Endothelial cell of umbilical vein (primary cell): ENCODE results near the gene MRPS34. TPM values are rescaled to one million over a fixed set of nuclear protein-coding genes. Genes with fewer than 3 reads are reported as not detected.

Source experiments
- BruUV-seq: library from RNA; stranded (reverse); fragments of 400-500 nt; replicated peaks from 2 replicates; lab custom pipeline; 2021; lab: Mats Ljungman, UMichigan
- CTCF ChIA-PET: fragments of 300-600, 350-600 bp; sonication (Branson Sonifier 250); formaldehyde crosslinking; loops from one replicate; lab custom pipeline; 2021; ENCODE audit warnings: antibody characterized with exemption, inconsistent platforms; lab: Charles Lee
- POLR2A ChIA-PET: fragments of 300-600, 350-600 bp; sonication (Branson Sonifier 250); formaldehyde crosslinking; loops from one replicate; lab custom pipeline; 2021; ENCODE audit warnings: antibody characterized with exemption, inconsistent platforms; lab: Charles Lee
- DNase-seq: peaks from one replicate; pipeline ENCODE4 v3.0.0-alpha.2; 2011; ENCODE audit warnings: low read depth, low spot score
- FAIRE-seq: peaks from 2 replicates; lab custom pipeline; 2011; peaks lifted over from hg19 to GRCh38; lab: Jason Lieb, UNC
- H2AFZ ChIP-seq: 2 replicates; pipeline ENCODE4 v1.6.0; 2012; ENCODE audit warnings: low read depth, low read length, control low read depth, inconsistent platforms
- H3K27ac ChIP-seq: 2 replicates; pipeline ENCODE4 v1.5.1; 2011; ENCODE audit warnings: low read depth, mild to moderate bottlenecking, control low read depth, low read length, moderate library complexity; ENCODE audit not compliant: insufficient read depth
- H3K27me3 ChIP-seq, 2 experiments: 2 replicates each; pipeline versions ENCODE4 v1.6.0 to v1.6.1; 2011; ENCODE audit warnings: low read length in 2 of 2, mixed read lengths in 1 of 2; ENCODE audit not compliant: control insufficient read depth in 2 of 2, insufficient read depth in 2 of 2
- H3K36me3 ChIP-seq, 2 experiments: 2 replicates in 1 of 2; 3 replicates in 1 of 2; pipeline ENCODE4 v1.5.1; 2011; ENCODE audit warnings: low read length in 2 of 2, mild to moderate bottlenecking in 1 of 2, moderate library complexity in 1 of 2; ENCODE audit not compliant: control insufficient read depth in 2 of 2, insufficient read depth in 2 of 2; ENCODE audit errors: extremely low read depth in 1 of 2
- H3K4me1 ChIP-seq: 3 replicates; pipeline ENCODE4 v1.5.1; 2011; ENCODE audit warnings: mild to moderate bottlenecking, low read length; ENCODE audit not compliant: control insufficient read depth, insufficient read depth; ENCODE audit errors: extremely low read depth
- H3K4me2 ChIP-seq: 2 replicates; pipeline ENCODE4 v1.6.1; 2011; ENCODE audit warnings: low read length, control low read depth, mixed read lengths; ENCODE audit not compliant: insufficient read depth
- H3K4me3 ChIP-seq, 3 experiments: fragments of 200-600 bp in 1 of 3; sonication (generic), shearing (Covaris generic) in 1 of 3; replicated peaks in 1 of 3; 2 replicates each; pipeline ENCODE4 v1.5.1; 2011 to 2016; ENCODE audit warnings: control low read depth in 3 of 3, low read length in 3 of 3, mild to moderate bottlenecking in 2 of 3, inconsistent platforms in 1 of 3, low read depth in 1 of 3, moderate library complexity in 1 of 3; ENCODE audit not compliant: insufficient read depth in 1 of 3
- H3K79me2 ChIP-seq: 2 replicates; pipeline ENCODE4 v1.6.0; 2012; ENCODE audit warnings: low read length, inconsistent platforms; ENCODE audit not compliant: control insufficient read depth, insufficient read depth
- H3K9ac ChIP-seq: replicated peaks from 2 replicates; pipeline ENCODE3; 2011; ENCODE audit warnings: low read length, control low read depth; ENCODE audit not compliant: insufficient read depth; ENCODE audit errors: extremely low read depth
- H3K9me1 ChIP-seq: replicated peaks from 3 replicates; pipeline ENCODE4 v1.6.0; 2011; ENCODE audit warnings: mild to moderate bottlenecking, low read length; ENCODE audit not compliant: control insufficient read depth, insufficient read depth; ENCODE audit errors: extremely low read depth
- H3K9me3 ChIP-seq: replicated peaks from 2 replicates; pipeline ENCODE4 v1.5.1; 2012; ENCODE audit warnings: low read length, inconsistent platforms; ENCODE audit not compliant: control insufficient read depth, insufficient read depth
- H4K20me1 ChIP-seq: replicated peaks from 2 replicates; pipeline ENCODE3; 2011; ENCODE audit warnings: mild to moderate bottlenecking, low read length; ENCODE audit not compliant: control insufficient read depth, insufficient read depth; ENCODE audit errors: extremely low read depth
- CTCF ChIP-seq, 2 donors: IDR thresholded peaks; 1 replicate in 1 of 2; 2 replicates in 1 of 2; pipeline ENCODE4 v1.5.1; 2011; ENCODE audit warnings: low read length in 2 of 2, mild to moderate bottlenecking in 2 of 2, moderate library complexity in 2 of 2, control low read depth in 1 of 2, inconsistent platforms in 1 of 2, low read depth in 1 of 2; ENCODE audit not compliant: insufficient read depth in 1 of 2; ENCODE audit errors: extremely low read depth in 1 of 2
- EZH2 ChIP-seq: IDR thresholded peaks from 2 replicates; pipeline ENCODE4 v1.6.1; 2012; ENCODE audit warnings: borderline replicate concordance, low read depth, mild to moderate bottlenecking, moderate library complexity, low read length, inconsistent platforms; ENCODE audit not compliant: severe bottlenecking
- FOS ChIP-seq: IDR thresholded peaks from 2 replicates; pipeline ENCODE4 v1.6.1; 2011; ENCODE audit warnings: mild to moderate bottlenecking, low read length, moderate library complexity, borderline replicate concordance; ENCODE audit not compliant: insufficient read depth
- GATA2 ChIP-seq: IDR thresholded peaks from 2 replicates; pipeline ENCODE4 v1.7.0; 2011; ENCODE audit warnings: low read depth, mild to moderate bottlenecking, moderate library complexity, mixed read lengths, low read length; ENCODE audit not compliant: insufficient read length, insufficient read depth
- JUN ChIP-seq: IDR thresholded peaks from 2 replicates; pipeline ENCODE4 v1.6.1; 2011; ENCODE audit warnings: borderline replicate concordance, low read depth; ENCODE audit not compliant: insufficient read length, insufficient read depth
- MAX ChIP-seq: IDR thresholded peaks from 2 replicates; pipeline ENCODE4 v1.6.1; 2011; ENCODE audit not compliant: insufficient read depth, insufficient read length
- MYC ChIP-seq: IDR thresholded peaks from one replicate; pipeline ENCODE4 v1.6.1; 2011; ENCODE audit warnings: mild to moderate bottlenecking, low read depth, low read length
- POLR2A ChIP-seq: IDR thresholded peaks from 2 replicates; pipeline ENCODE4 v1.6.1; 2012; ENCODE audit warnings: low read depth, mild to moderate bottlenecking, control low read depth, low read length
- POLR2AphosphoS5 ChIP-seq: IDR thresholded peaks from 2 replicates; pipeline ENCODE4 v1.6.1; 2012; ENCODE audit warnings: low read depth, mild to moderate bottlenecking, control low read depth, low read length, moderate library complexity; ENCODE audit not compliant: insufficient read depth
- dilution Hi-C: fragments of 300-500 bp; cut with MboI; formaldehyde crosslinking; loops from one replicate; pipeline ENCODE4 v1.15.0; 2019; ENCODE audit warnings: low sequenced_read_pairs; ENCODE audit not compliant: extremely low pct_ligation_motif_present
- intact Hi-C: fragments of 100-400 bp; cut with micrococcal nuclease; formaldehyde crosslinking; loops from one replicate; pipeline ENCODE4 v1.10.0; 2022
- polyA plus RNA-seq, 4 experiments: library from polyadenylated mRNA; depleted of rRNA in 3 of 4; stranded (reverse) in 3 of 4; unstranded in 1 of 4; fragments of >200 nt; gene quantifications; 2 replicates each; pipeline versions ENCODE4 v1.2.1 to v1.2.3, GENCODE V29; 2011 to 2012; ENCODE audit warnings: missing spikeins in 1 of 4
- total RNA-seq: library from RNA; stranded (reverse); gene quantifications from 2 replicates; pipeline ENCODE4 v1.2.3, GENCODE V29; 2021

MRPS34 gene
- total and polyA plus RNA-seq, 2 donors (not counting 3 experiments of a cell fraction or from before 2014, with no cell fraction given): 82.1 to 102 TPM

- DNase-seq: no peak
- H3K79me2 ChIP-seq: no peaks in the 10 kb centered on the region
- TF ChIP-seq POLR2A (no peak), GATA2 (no peak), MAX (no peak), MYC (no peak), EZH2 (no peak), POLR2AphosphoS5 (no peak), CTCF (IDR thresholded peaks at IDR 0.05; ENCODE audit: extremely low read depth in 1 of 2, insufficient read depth in 1 of 2, low read depth in 1 of 2, low read length in 2 of 2) (no peak), JUN (no peak), FOS (no peak)
- H3K36me3 ChIP-seq: peaks cover 0 to 26% of the 10 kb centered on the region in 2 experiments
- CTCF ChIA-PET: no interaction called here
- no peaks in the 10 kb centered on the region for H4K20me1 ChIP-seq
- H3K4me1 ChIP-seq: no peaks in the 10 kb centered on the region
- dilution Hi-C loops (no loop called here), intact Hi-C loops (no loop called here)
- FAIRE-seq: no peak
- no TSS peak for BruUV-seq
- H3K27ac ChIP-seq: no peak overlapping the region
- H3K9me3 ChIP-seq: no peaks in the 10 kb centered on the region
- H3K27me3 ChIP-seq: no peaks in the 10 kb centered on the region
- no peak overlapping the region for H3K9ac ChIP-seq
- no peak overlapping the region for H3K4me2 ChIP-seq
- POLR2A ChIA-PET: no interaction called here
- H2AFZ ChIP-seq: no peak overlapping the region
- no peak overlapping the region for H3K4me3 ChIP-seq
- H3K9me1 ChIP-seq: no peaks in the 10 kb centered on the region
Observed at GRCh38 chr16:1734816-1735215, 38.1 kb downstream of the MRPS34 start.
